Heart right ventricle (tissue), 16 donors: ENCODE measurements around the gene NEUROD1. TPM values are rescaled to one million over a fixed set of nuclear protein-coding genes. Genes with fewer than 3 reads are reported as not detected.

Experiments used
- ATAC-seq, 8 donors: fragments of 200-7000 bp; cut with Tn5 transposase; one replicate each; pipeline ENCODE4 v1.9.1; 2020; ENCODE audit warnings: mild to moderate bottlenecking in 8 of 8, moderate library complexity in 8 of 8, moderate number of reproducible peaks in 1 of 8
- DNase-seq, 2 donors: peaks; one replicate each; pipeline ENCODE4 v3.0.0-alpha.2; 2020
- H3K27ac ChIP-seq, 10 donors: fragments of 200-600 bp; sonication (generic) in 2 of 10; one replicate each; pipeline versions ENCODE4 v1.5.0 to v1.8.0; 2020 to 2022; ENCODE audit warnings: mild to moderate bottlenecking in 3 of 10
- H3K27me3 ChIP-seq, 7 donors: fragments of 200-600 bp; one replicate each; pipeline ENCODE4 v1.8.0; 2021 to 2022; ENCODE audit warnings: mild to moderate bottlenecking in 2 of 7
- H3K36me3 ChIP-seq, 9 donors: fragments of 200-600 bp; sonication (generic) in 1 of 9; one replicate each; pipeline versions ENCODE4 v1.5.0 to v1.8.0; 2020 to 2022; ENCODE audit warnings: mild to moderate bottlenecking in 2 of 9
- H3K4me1 ChIP-seq, 9 donors: fragments of 200-600 bp; sonication (generic) in 1 of 9; one replicate each; pipeline versions ENCODE4 v1.5.0 to v1.8.0; 2020 to 2022; ENCODE audit warnings: mild to moderate bottlenecking in 4 of 9
- H3K4me3 ChIP-seq, 10 donors: fragments of 200-600 bp; sonication (generic) in 2 of 10; one replicate each; pipeline versions ENCODE4 v1.5.0 to v1.8.0; 2020 to 2022; ENCODE audit warnings: mild to moderate bottlenecking in 7 of 10, moderate library complexity in 2 of 10
- H3K9me3 ChIP-seq, 11 donors: fragments of 200-600 bp in 10 of 11; sonication (generic) in 2 of 11; one replicate each; pipeline versions ENCODE4 v1.5.0 to v1.8.0; 2013 to 2022; ENCODE audit warnings: mild to moderate bottlenecking in 2 of 11, control low read depth in 1 of 11, moderate library complexity in 1 of 11
- CTCF ChIP-seq, 9 donors: fragments of 200-600 bp; sonication (generic) in 2 of 9; IDR thresholded peaks; one replicate each; pipeline versions ENCODE4 v1.5.0 to v1.8.0; 2021 to 2022; ENCODE audit warnings: antibody characterized with exemption in 9 of 9, mild to moderate bottlenecking in 5 of 9, moderate library complexity in 1 of 9
- WGBS, 2 donors: extraction: QIAGEN DNeasy Blood & Tissue Kit; methylation state at CpG; one replicate each; pipeline ENCODE4 v1.1.7; 2013; ENCODE audit warnings: inconsistent platforms in 1 of 2; 5-methylcytosine and 5-hydroxymethylcytosine counted together
- intact Hi-C, 10 donors: fragments of 100-400 bp; cut with DNase I; formaldehyde crosslinking; loops; one replicate each; pipeline versions ENCODE4 v1.11.1 to v1.14.2; 2022
- polyA plus RNA-seq, 2 donors: library from polyadenylated mRNA; stranded (reverse); fragments of 200-250 nt; gene quantifications; one replicate each; pipeline ENCODE4 v1.2.3, GENCODE V29; 2013
- total RNA-seq, 10 donors: library from RNA; stranded (reverse); fragmentation: NEBNext Ultra II Directional in 3 of 10; extraction: Animal tissue kit (Norgen Biotek cat#: 25700) in 3 of 10; gene quantifications; one replicate each; pipeline versions ENCODE4 v1.2.1 to v1.2.4, GENCODE V29; 2021 to 2023
- donor health status: Arrhythmogenic right ventricular cardiomyopathy.
- donor health status: ischemic (EF 13 %, LVEDD 7.1; RV severe dilation, severe dysfunction).
- donor health status: healthy with polysubstance abuse.
- donor health status: DM: no; HTN: yes; CAD: no.
- donor health status: DM: no; HTN: no; CAD: no.
- donor health status: ischemic (EF 25% LVEDD 6.9; RV normal size, moderate dysfunction).
- donor health status: ischemic (EF 25% LVEDD 5.7; RV mildly dilated, moderate dysfunction).
- donor health status: healthy.
- donor health status: DM: yes; HTN: yes; CAD: no.
- donor health status: Ischemic cardiomyopathy.
- donor health status: ischemic (EF 35%, LVEDD 5.7; RV mildly dilated, moderate dysfunction).
- donor health status: nonischemic (EF 11% LVEDD 7.7; RV severe dilation, severe dysfunction).
- donor health status: DM: yes; HTN: yes; CAD: no.
- donor health status: PGD.
- donor health status: ischemic (EF 29% LVEDD 5.4; RV normal size, mild dysfunction).
- donor health status: nonischemic (EF 23%, LVEDD 6.1; RV moderate dilation, normal function).

The NEUROD1 gene
- total and polyA plus RNA-seq, 12 donors: not detected

DNA sequence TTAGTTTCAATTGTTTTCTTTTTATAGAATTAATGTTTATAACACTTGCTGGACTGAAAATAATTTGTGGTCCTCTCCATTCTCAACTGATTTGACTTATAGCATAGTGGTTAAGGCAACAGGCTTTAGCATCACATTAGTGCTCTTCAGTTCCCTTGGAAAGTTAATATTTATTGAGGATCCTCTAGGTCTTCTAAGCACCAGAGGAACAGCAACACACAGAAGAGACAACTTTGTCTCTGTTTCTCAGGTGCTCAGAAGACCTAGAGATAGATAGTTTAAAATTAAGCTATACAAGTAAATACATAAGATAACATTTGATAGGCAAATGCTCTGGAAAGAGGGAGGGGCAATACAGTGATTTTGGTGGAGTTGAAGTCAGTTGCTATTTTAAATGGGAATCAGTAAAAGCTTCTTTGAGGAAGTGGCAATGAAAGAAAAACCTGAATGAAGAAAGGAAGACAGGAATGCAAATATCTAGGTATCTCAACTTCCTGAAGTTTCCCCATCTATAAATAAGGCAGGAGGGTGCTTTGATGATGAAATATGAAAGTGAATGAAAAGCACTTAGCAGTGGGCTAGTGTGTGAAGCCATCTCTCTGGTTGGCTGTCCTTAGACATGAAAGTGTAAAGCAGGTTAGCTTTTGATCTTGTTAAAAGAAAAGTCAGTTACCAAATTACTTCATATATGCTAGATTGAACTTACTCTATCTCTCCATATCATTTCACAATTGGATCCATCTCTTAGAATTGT is 7.9 kb downstream of the NEUROD1 start:
- DNase-seq (no peak), ATAC-seq (no peak)
- Histone ChIP-seq H3K4me3 (no peak overlapping the region), H3K9me3 (no peaks in the 10 kb centered on the region), H3K27me3 (peaks cover 0 to 66% (median 45%) of the 10 kb centered on the region in 7 donors), H3K4me1 (no peaks in the 10 kb centered on the region), H3K36me3 (no peaks in the 10 kb centered on the region), H3K27ac (no peak overlapping the region)
- intact Hi-C loops: no loop called here
- no peak for TF ChIP-seq CTCF (IDR thresholded peaks at IDR 0.05)

GRCh38 chr2:181670632-181671031 is 9.7 kb downstream of the NEUROD1 start:
- no peaks in the 10 kb centered on the region for H3K4me1 ChIP-seq
- ATAC-seq: no peak
- WGBS, 2 donors: 72 to 79% methylated on average over 1 of the region's 1 CpG

GRCh38 chr2:181667234-181667633 is 13.1 kb downstream of the NEUROD1 start:
- peaks cover 0 to 23% (median 9%) of the 10 kb centered on the region in 11 donors for H3K9me3 ChIP-seq
- ATAC-seq (no peak), DNase-seq (no peak)
- intact Hi-C loops: no loop called here
- no peaks in the 10 kb centered on the region for H3K36me3 ChIP-seq
- H3K27me3 ChIP-seq: peaks cover 0 to 30% (median 12%) of the 10 kb centered on the region in 7 donors
- no peak overlapping the region for H3K4me3 ChIP-seq
- 53 to 58% methylated on average over 1 of the region's 1 CpG for WGBS, 2 donors
- H3K27ac ChIP-seq: no peak overlapping the region
- no peak for TF ChIP-seq CTCF (IDR thresholded peaks at IDR 0.05)
- H3K4me1 ChIP-seq: no peaks in the 10 kb centered on the region

More at GRCh38 chr2:181670632-181671031, 9.7 kb downstream of the NEUROD1 start:
- peaks cover 0 to 14% (median 6%) of the 10 kb centered on the region in 11 donors for H3K9me3 ChIP-seq
- no peak for DNase-seq
- no peak overlapping the region for H3K27ac ChIP-seq
- intact Hi-C loops: no loop called here
- H3K4me3 ChIP-seq: no peak overlapping the region
- no peak for TF ChIP-seq CTCF (IDR thresholded peaks at IDR 0.05)
- no peaks in the 10 kb centered on the region for H3K36me3 ChIP-seq
- H3K27me3 ChIP-seq: peaks cover 0 to 55% (median 32%) of the 10 kb centered on the region in 7 donors

DNA sequence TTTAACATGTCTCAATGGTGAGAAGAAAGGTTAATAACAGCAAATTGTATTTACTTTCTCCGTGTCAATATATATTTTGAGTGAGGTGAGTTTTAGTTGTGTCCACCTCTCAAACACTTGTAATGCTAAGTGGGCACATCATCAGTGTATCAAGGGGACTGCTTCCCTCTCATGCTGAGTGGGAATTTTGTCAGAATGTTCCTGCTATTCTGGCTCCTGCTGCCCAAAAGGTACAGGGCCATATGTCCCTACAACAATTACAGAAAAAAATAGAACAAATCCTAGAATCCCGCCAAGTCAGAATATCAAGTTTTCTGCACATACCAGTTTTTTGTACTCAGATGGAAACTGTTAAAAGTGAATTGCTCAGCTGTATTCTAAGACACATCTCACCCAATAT is 18.0 kb downstream of the NEUROD1 start:
- no peak for TF ChIP-seq CTCF (IDR thresholded peaks at IDR 0.05)
- no peak for ATAC-seq
- intact Hi-C loops: no loop called here
- 84 to 94% methylated on average over 2 of the region's 2 CpGs for WGBS, 2 donors
- no peak for DNase-seq
- peaks cover 0 to 41% (median 28%) of the 10 kb centered on the region in 7 donors for H3K27me3 ChIP-seq
- H3K9me3 ChIP-seq: peaks cover 0 to 23% (median 9%) of the 10 kb centered on the region in 11 donors
- H3K36me3 ChIP-seq: no peaks in the 10 kb centered on the region
- H3K4me1 ChIP-seq: peaks cover 0 to 3% (median 0%) of the 10 kb centered on the region in 9 donors
- H3K4me3 ChIP-seq: no peak overlapping the region
- H3K27ac ChIP-seq: no peak overlapping the region
